ENCODE data around the gene GRHL3. TPM values are rescaled to one million over a fixed set of nuclear protein-coding genes. Genes with fewer than 3 reads are reported as not detected.

GRHL3 gene
- polyA plus RNA-seq, 3 donors: 2.2 to 3.3 (median 2.7) TPM

GRCh38 chr1:24329797-24330543 is 10.8 kb downstream of the GRHL3 start:
- DNase-seq (ENCODE audit: extremely low read depth in 1 of 11, low read depth in 9 of 11, low spot score in 4 of 11): no peak

DNA sequence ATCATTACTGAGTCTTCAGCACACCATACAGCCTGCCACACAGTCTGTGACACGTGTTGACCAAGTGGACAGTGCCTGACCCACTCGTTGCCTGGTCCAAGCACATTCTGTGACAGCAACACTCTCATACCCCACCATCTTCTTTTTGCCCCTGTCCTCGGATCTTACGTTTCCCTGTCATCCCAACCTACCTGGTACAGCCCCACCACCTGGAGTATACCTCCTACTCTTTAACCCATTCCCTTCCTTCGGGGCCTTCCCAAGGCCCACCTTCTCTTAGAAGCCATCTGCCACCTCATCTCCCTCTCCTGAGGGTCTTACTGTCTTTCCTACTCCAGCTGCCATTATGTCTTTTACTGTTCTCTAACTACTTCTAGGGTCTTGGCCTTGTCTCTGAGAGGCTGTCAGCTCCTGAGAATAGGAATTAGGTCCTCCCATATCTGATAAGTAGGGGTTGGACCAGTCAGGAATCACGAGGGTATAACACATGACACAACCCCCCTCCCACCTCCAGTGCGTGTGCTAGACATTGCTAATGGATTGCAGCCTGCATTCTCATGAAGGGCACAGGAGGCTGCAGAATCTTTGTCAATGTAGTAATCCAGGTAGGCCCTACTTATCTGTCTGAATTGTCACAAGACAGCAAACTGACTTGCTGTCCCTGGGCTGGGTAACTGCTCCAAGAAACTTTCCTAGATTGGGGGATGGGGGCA is 13.0 kb downstream of the GRHL3 start:
- no peak for DNase-seq (ENCODE audit: extremely low read depth in 1 of 11, low read depth in 9 of 11, low spot score in 4 of 11)

- DNase-seq (ENCODE audit: extremely low read depth in 1 of 11, low read depth in 9 of 11, low spot score in 4 of 11): no peak
These were observed 16.9 kb downstream of the GRHL3 start for GRCh38 chr1:24336075-24336474.

DNA sequence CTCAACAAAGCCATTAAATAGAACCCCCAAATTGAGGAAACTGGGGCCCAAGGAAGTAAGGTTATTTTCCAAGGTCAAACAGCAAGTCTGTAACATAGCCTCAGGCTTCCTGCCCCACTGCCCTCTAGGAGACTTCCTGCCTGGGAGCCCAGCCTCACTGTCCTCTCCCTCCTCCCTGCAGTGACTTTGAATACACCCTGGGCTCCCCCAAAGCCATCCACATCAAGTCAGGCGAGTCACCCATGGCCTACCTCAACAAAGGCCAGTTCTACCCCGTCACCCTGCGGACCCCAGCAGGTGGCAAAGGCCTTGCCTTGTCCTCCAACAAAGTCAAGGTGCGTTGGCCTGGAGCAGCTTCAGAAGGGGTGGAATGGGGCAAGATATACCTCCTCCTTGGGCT is 18.3 kb downstream of the GRHL3 start:
- DNase-seq (ENCODE audit: extremely low read depth in 1 of 11, low read depth in 9 of 11, low spot score in 4 of 11): no peak

GRCh38 chr1:24338447-24338846 is 19.3 kb downstream of the GRHL3 start:
- no peak for DNase-seq (ENCODE audit: extremely low read depth in 1 of 11, low read depth in 9 of 11, low spot score in 4 of 11)

DNA sequence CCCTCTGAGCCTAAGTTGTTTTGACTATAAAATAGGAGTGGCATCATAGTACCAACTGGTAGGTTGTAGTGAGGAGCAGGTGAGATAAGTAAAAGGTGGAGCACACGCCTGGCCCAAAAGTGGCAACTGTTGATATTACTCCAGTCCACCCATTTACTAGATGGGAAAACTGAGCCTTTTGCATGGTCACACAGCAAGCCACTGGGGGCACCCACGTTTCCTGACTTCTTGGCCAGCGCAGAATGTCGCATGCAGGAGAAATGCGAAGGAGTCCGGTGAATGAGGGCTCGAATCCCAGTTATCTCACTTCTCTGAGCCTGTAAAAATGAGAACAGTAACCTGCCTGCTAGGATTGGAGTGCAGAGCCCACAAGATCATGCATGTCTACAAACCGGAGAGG is 20.8 kb downstream of the GRHL3 start:
- no peak for DNase-seq (ENCODE audit: extremely low read depth in 1 of 11, low read depth in 9 of 11, low spot score in 4 of 11)

DNA sequence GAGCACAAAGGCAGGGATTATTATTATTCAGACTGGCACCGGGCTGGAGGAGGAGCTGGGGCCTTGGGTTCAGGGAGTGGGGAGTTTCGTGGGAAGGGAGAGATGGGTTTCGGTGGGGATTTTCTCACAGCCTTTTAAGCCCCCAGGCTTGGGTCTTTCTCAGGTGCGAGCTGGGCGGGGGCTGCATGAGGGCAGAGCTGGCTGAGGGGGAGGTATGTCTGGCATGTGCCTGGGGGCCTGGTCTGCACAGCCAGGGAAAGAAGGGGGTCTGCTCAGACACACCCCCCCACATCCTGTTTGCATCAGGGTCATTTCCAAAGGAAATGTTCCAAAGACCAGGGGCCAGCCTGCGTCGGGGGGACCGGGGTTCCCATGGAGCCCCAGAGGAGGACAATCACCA is 21.6 kb downstream of the GRHL3 start:
- DNase-seq (ENCODE audit: extremely low read depth in 1 of 11, low read depth in 9 of 11, low spot score in 4 of 11): no peak

DNA sequence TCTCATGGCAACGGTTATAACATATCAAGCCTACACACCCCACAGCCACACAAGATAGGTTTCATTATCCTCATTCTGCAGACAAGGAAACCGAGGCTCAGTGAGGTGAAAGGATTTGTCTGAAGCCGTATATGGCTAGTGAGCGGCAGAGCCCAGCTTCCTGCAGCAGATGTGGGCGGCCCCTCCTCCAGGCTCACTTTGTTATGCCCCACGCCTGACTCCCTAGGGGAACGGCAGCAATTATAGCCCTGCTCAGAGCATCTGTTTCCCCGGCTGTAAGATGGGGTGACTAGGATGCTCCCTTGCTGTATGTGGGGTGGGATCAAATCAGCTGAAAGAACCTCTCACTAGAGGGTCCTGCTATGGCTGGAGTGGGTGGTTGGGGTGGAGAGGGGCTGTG is 22.1 kb downstream of the GRHL3 start:
- no peak for DNase-seq (ENCODE audit: extremely low read depth in 1 of 11, low read depth in 9 of 11, low spot score in 4 of 11)

DNA sequence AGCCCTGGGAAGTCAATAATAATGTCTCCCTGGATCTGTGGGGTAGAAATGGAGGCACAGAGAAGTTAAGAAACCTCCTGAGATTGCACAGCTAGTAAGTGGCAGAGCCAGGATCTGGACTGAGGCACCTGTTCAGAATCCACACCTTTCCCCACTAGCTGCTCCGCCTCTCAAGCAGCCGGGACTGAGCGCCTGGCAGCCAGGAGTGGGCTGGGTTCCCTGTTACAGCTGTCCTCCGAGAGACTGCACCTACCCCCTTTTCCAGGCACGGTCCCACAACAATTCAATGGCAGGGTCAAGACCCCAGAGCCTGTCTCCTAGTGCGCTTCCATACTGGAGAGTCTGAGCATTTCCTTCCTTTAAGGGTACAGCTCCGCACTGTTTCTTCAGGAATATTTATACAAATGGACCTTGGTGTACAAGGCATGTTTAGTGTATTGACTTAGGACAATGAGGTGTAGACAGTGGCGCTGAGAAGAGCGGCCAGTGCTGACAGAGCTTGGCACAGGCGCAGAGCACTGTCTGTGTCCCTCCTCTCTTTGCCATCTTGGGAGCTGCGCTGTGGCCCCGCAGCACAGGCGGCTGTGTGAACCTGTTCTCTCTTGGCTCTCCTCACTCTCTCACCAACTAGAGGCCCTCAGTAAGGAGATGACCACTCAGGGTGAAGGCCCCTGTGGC is 24.4 kb downstream of the GRHL3 start:
- DNase-seq (ENCODE audit: extremely low read depth in 1 of 11, low read depth in 9 of 11, low spot score in 4 of 11): no peak

DNA sequence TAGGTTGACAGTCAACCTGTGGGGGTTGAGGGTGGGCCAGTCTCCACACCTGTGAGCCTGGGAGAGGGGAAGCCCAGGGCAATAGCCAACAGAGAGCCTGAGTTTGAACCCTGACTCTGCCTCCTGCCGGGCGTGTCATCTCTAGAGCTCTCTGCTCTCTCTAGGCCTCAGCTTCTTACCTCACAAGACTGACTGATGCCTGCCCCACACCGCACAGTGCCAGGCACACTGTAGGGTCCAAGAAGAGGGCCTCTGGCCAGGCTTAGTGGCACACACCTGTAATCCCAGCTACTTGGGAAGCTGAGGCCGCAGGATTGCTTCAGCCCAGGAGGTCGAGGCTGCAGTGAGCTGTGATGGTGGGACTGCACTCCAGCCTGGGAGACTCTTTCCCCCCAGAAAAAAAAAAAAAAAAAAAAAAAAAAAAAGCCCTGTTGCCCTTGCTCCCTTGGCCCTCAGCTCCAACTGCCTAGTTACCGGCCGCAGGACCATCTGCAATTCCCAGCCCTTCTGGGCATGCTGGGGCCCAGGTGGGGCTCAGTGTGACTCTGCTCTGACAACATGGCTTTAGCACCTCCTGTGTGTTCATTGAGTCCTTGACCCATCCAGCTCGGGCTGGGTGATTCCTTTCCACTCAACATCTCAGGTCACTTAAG is 25.1 kb downstream of the GRHL3 start:
- no peak for DNase-seq (ENCODE audit: extremely low read depth in 1 of 11, low read depth in 9 of 11, low spot score in 4 of 11)

DNA sequence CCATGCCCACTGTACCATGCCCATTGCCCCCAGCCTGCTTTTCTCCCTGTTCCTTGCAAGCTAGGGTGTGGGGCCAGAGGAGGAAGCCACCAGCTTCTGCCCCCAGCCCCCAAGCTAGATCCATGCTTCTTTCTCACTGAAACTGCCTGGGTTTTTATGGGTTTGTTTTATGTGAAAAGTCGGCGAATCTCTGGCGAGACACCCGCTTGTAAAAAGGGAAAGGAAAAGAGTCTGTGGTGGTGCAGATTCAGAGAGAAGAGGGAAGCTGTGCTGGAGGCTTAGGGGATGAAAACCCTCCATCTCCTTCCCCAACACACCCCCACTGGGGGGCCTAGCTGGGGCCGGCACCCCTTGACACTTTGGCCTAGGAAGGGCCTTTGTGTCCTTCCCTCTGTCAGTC is 26.2 kb downstream of the GRHL3 start:
- DNase-seq (ENCODE audit: extremely low read depth in 1 of 11, low read depth in 9 of 11, low spot score in 4 of 11): no peak

DNA sequence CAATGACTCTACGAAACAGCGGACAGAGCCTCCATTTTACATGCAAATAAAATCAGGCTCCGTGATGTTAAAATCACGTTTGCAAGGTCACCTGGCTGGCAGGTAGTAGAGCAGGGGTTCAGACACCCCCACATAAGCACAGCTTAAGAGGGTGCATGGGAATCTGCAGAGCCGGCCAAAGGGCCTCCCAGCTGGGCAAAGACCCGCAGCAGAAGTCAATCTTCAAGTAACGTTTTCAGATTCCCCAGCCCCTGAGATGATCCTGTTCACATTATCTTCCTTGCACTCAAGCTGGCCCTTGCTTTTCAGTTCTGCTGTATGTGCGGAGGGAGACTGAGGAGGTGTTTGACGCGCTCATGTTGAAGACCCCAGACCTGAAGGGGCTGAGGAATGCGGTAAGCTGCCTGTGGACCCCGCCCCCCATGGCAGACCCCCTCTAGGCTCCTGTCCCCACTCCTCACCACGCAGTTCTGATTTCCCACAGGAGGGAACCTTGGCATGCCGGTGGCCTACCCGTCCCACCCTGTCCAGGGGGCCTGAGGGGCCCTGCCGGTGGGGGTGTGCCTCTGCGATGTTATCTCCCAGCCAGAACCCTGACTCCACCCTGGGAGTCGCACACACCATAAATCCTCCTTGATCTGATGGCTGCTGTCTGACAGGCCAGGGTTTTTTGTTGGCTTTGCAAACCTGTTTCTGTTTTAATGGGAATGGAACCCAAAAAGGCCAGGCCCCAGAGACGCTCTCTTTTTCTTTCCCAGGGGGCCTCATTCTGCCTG is 28.2 kb downstream of the GRHL3 start:
- DNase-seq (ENCODE audit: extremely low read depth in 1 of 11, low read depth in 9 of 11, low spot score in 4 of 11): no peak

- DNase-seq (ENCODE audit: extremely low read depth in 1 of 11, low read depth in 9 of 11, low spot score in 4 of 11): no peak
These were observed 29.0 kb downstream of the GRHL3 start for GRCh38 chr1:24348196-24348595.

- DNase-seq (ENCODE audit: extremely low read depth in 1 of 11, low read depth in 9 of 11, low spot score in 4 of 11): no peak
These were observed 30.7 kb downstream of the GRHL3 start for GRCh38 chr1:24349891-24350290.

GRCh38 chr1:24351247-24351646 is 32.1 kb downstream of the GRHL3 start:
- no peak for DNase-seq (ENCODE audit: extremely low read depth in 1 of 11, low read depth in 9 of 11, low spot score in 4 of 11)

GRCh38 chr1:24351918-24352627 is 32.9 kb downstream of the GRHL3 start:
- DNase-seq (ENCODE audit: extremely low read depth in 1 of 11, low read depth in 9 of 11, low spot score in 4 of 11): no peak

DNA sequence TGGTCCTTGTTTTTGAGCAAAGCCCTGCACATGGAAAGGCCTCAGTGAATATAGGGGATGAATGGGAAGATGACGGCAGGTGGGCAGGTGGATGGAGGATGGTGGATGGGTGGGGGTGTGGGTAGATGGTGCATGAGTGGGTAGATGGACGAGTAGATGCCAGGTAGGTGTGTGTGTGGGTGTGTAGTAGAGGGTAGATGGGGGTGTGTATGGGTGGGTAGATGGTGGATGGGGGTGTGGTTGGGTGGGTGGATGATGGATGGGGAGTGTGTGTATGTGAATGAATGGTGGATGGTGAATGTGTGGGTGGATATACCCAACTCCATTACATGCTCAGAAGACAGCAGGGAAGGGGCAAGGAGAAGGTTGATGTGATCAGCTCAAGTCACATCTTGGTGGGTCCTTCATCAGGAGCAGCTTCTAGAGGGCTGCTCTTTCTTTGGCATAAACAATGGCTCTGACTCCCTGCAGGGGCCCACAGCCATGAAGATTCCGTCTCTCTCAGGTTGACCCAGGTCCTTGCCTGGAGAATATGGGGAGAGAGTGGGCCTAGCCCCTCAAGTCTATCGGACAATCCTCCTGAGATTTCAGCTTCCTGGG is 34.2 kb downstream of the GRHL3 start:
- no peak for DNase-seq (ENCODE audit: extremely low read depth in 1 of 11, low read depth in 9 of 11, low spot score in 4 of 11)

DNA sequence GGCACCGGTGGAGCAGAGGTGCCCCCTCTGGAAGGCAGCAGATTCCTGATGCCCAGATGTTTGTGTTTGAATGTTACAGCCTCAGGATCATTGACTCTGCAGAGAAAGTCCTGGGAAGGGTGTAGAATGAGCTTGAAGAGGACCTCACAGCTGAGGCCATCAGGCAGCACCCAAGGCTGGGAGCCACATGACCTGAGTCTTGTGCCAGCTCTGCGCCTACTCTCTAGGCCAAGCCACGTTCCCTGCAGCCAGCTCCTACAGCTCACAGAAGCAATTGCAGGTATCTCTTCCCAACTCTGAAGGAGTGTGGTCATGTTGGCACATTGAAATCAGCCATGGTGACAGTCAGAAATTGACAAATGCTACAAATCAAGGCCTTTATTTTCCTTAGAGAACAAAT is 36.3 kb downstream of the GRHL3 start:
- DNase-seq (ENCODE audit: extremely low read depth in 1 of 11, low read depth in 9 of 11, low spot score in 4 of 11): no peak
